B cell (primary cell): Measurements from ENCODE around the gene DPT. TPM values are rescaled to one million over a fixed set of nuclear protein-coding genes. Genes with fewer than 3 reads are reported as not detected.

Experiments used
- ATAC-seq: fragments of 200-7000 bp; cut with Tn5 transposase; one replicate; pipeline ENCODE4 v1.10.0; 2021; ENCODE audit warnings: low read depth, mild to moderate bottlenecking, moderate number of reproducible peaks, moderate library complexity
- CTCF ChIA-PET: fragments of 350-600 bp; sonication (Branson Sonifier 250); formaldehyde crosslinking; loops from one replicate; lab custom pipeline; 2021; ENCODE audit warnings: antibody characterized with exemption, inconsistent platforms; lab: Charles Lee
- POLR2A ChIA-PET: fragments of 350-600 bp; sonication (Branson Sonifier 250); formaldehyde crosslinking; loops from one replicate; lab custom pipeline; 2021; ENCODE audit warnings: antibody characterized with exemption; lab: Charles Lee
- DNase-seq: peaks from one replicate; pipeline ENCODE4 v3.0.0; 2013
- H2AFZ ChIP-seq: 2 replicates; pipeline ENCODE4 v1.6.1; 2012; ENCODE audit warnings: mild to moderate bottlenecking, low read depth, low read length; ENCODE audit not compliant: insufficient read depth, poor library complexity, severe bottlenecking
- H3K27ac ChIP-seq, 2 donors: 1 replicate in 1 of 2; 2 replicates in 1 of 2; pipeline ENCODE4 v1.5.1; 2012 to 2013; ENCODE audit warnings: low read length in 2 of 2, mild to moderate bottlenecking in 2 of 2, moderate library complexity in 1 of 2
- H3K27me3 ChIP-seq, 4 experiments: fragments of 200-600 bp in 1 of 4; sonication (generic) in 1 of 4; replicated peaks in 1 of 4; 1 replicate in 2 of 4; 2 replicates in 2 of 4; pipeline versions ENCODE4 v1.6.1 to v1.7.0; 2013 to 2016; ENCODE audit warnings: low read length in 3 of 4, mild to moderate bottlenecking in 2 of 4, mixed read lengths in 1 of 4, moderate library complexity in 1 of 4; ENCODE audit not compliant: insufficient read depth in 4 of 4, control insufficient read depth in 3 of 4; ENCODE audit errors: control extremely low read depth in 1 of 4
- H3K36me3 ChIP-seq, 2 experiments: replicated peaks in 1 of 2; 1 replicate in 1 of 2; 2 replicates in 1 of 2; pipeline versions ENCODE4 v1.6.1 to v1.7.1; 2013; ENCODE audit warnings: low read length in 1 of 2; ENCODE audit not compliant: insufficient read depth in 2 of 2, control insufficient read depth in 1 of 2; ENCODE audit errors: control extremely low read depth in 1 of 2, extremely low read depth in 1 of 2
- H3K4me1 ChIP-seq, 2 donors: fragments of 200-600 bp in 1 of 2; sonication (generic) in 1 of 2; 1 replicate in 1 of 2; 2 replicates in 1 of 2; pipeline versions ENCODE4 v1.5.1 to v1.6.1; 2013 to 2017; ENCODE audit warnings: low read length in 2 of 2; ENCODE audit not compliant: control insufficient read depth in 2 of 2, insufficient read depth in 2 of 2
- H3K4me2 ChIP-seq: replicated peaks from 2 replicates; pipeline ENCODE3; 2012; ENCODE audit warnings: mild to moderate bottlenecking, low read depth, low read length; ENCODE audit not compliant: poor library complexity, severe bottlenecking
- H3K4me3 ChIP-seq, 5 experiments: fragments of 200-600 bp in 1 of 5; sonication (generic) in 1 of 5; 1 replicate in 3 of 5; 2 replicates in 2 of 5; pipeline versions ENCODE4 v1.5.1 to v1.7.0; 2011 to 2016; ENCODE audit warnings: low read length in 4 of 5, mild to moderate bottlenecking in 4 of 5, low read depth in 2 of 5, control low read depth in 1 of 5, moderate library complexity in 1 of 5; ENCODE audit not compliant: insufficient read depth in 1 of 5; ENCODE audit errors: control extremely low read depth in 1 of 5, extremely low read depth in 1 of 5
- H3K79me2 ChIP-seq: fragments of 200-600 bp; sonication (generic); one replicate; pipeline ENCODE4 v1.6.0; 2016; ENCODE audit warnings: low read length; ENCODE audit not compliant: control insufficient read depth, insufficient read depth
- H3K9ac ChIP-seq: fragments of 200-600 bp; sonication (generic); 2 replicates; pipeline ENCODE4 v1.6.1; 2017; ENCODE audit warnings: mild to moderate bottlenecking, low read length, moderate library complexity
- H3K9me3 ChIP-seq, 3 donors: one replicate each; pipeline versions ENCODE4 v1.6.1 to v1.7.1; 2013; ENCODE audit warnings: low read length in 2 of 3; ENCODE audit not compliant: control insufficient read depth in 2 of 3, insufficient read depth in 1 of 3; ENCODE audit errors: control extremely low read depth in 1 of 3
- H4K20me1 ChIP-seq: 2 replicates; pipeline ENCODE4 v1.6.0; 2012; ENCODE audit warnings: mild to moderate bottlenecking, low read length; ENCODE audit not compliant: insufficient read depth, control insufficient read depth, poor library complexity, severe bottlenecking
- H3K27ac Mint-ChIP-seq: one replicate; pipeline ENCODE4 v1.8.0; 2021; ENCODE audit warnings: mixed read lengths
- H3K27me3 Mint-ChIP-seq: one replicate; pipeline ENCODE4 v1.8.0; 2021; ENCODE audit warnings: mixed read lengths
- H3K4me1 Mint-ChIP-seq: one replicate; pipeline ENCODE4 v1.8.0; 2021; ENCODE audit warnings: mixed read lengths
- H3K4me3 Mint-ChIP-seq: one replicate; pipeline ENCODE4 v1.8.0; 2021; ENCODE audit warnings: mixed read lengths
- H3K9me3 Mint-ChIP-seq: one replicate; pipeline ENCODE4 v1.8.0; 2022; ENCODE audit warnings: mixed read lengths; ENCODE audit not compliant: insufficient read depth
- EZH2 ChIP-seq: IDR thresholded peaks from 2 replicates; pipeline ENCODE4 v1.6.1; 2012; ENCODE audit warnings: borderline replicate concordance, low read depth, mild to moderate bottlenecking, moderate library complexity, low read length; ENCODE audit not compliant: insufficient read depth, poor library complexity, severe bottlenecking
- whole genome bisulfite sequencing: methylation state at CpG from one replicate; pipeline ENCODE4 v1.1.5; 2013; ENCODE audit warnings: missing lambda C conversion rate; ENCODE audit not compliant: insufficient coverage; 5-methylcytosine and 5-hydroxymethylcytosine counted together
- intact Hi-C: fragments of 100-400 bp; cut with micrococcal nuclease; formaldehyde crosslinking; loops from one replicate; pipeline ENCODE4 v1.10.0; 2022
- polyA plus RNA-seq: library from polyadenylated mRNA; depleted of rRNA; stranded (reverse); fragments of >200 nt; gene quantifications from 2 replicates; pipeline ENCODE4 v1.2.3, GENCODE V29; 2012
- total RNA-seq, 2 donors: library from RNA; stranded (reverse); fragments of 120-200 nt in 1 of 2; gene quantifications; 1 replicate in 1 of 2; 2 replicates in 1 of 2; pipeline versions ENCODE4 v1.2.3 to v1.2.4, GENCODE V29; 2013 to 2022
- TF ChIP-seq, protein P1 (sequence below): fragments of 200-600 bp; IDR thresholded peaks from one replicate; pipeline ENCODE4 v1.8.0; 2022; ENCODE audit warnings: antibody characterized with exemption, mild to moderate bottlenecking

The DPT gene
- total and polyA plus RNA-seq, 2 donors (not counting 1 experiment from before 2014, with no cell fraction given): not detected

DNA sequence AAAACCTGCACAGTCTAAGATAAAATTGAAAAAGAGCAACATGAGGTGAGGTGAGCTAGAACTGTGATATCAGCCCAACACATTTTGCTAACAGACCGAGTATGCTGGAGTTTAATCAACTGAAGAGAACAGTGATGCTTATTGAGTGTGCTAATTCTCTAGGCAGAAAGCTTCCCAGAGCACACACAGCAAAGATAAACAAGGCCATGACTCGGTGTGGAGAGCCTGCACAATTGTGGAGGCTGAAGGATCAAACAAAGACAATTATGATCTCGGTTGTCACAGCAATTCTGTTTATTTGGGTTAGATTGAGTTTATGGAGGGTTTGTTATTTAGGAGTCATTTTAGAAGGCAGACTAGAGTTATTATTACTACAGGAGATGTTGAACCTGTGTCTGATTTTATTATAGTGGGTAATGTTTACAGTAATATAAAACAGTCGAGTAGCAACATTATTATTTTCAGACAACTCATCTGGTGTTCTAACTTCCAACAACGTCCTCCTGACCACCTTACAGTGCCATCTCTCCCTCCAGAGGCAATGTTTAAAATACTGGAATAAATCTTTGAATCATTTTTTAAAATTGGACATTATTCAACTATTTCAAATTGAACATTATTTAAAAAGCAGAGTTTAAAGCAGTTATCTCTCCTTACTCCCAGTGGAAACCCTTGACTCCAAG, 40.2 kb downstream of the DPT start:
- no peak overlapping the region for H3K4me2 ChIP-seq
- POLR2A ChIA-PET: no interaction called here
- H4K20me1 ChIP-seq: no peaks in the 10 kb centered on the region
- H3K4me1 Mint-ChIP-seq: no peaks in the 10 kb centered on the region
- H3K79me2 ChIP-seq: no peaks in the 10 kb centered on the region
- no peaks in the 10 kb centered on the region for H3K27me3 ChIP-seq
- CTCF ChIA-PET: no interaction called here
- no CpG with 5 or more reads among the region's 5 CpGs for WGBS
- H3K27ac Mint-ChIP-seq: no peak overlapping the region
- no peaks in the 10 kb centered on the region for H3K36me3 ChIP-seq
- intact Hi-C loops: no loop called here
- no peak overlapping the region for H3K4me3 ChIP-seq
- no peak overlapping the region for H3K27ac ChIP-seq
- no peak for TF ChIP-seq EZH2
- TF ChIP-seq, protein P1, sequence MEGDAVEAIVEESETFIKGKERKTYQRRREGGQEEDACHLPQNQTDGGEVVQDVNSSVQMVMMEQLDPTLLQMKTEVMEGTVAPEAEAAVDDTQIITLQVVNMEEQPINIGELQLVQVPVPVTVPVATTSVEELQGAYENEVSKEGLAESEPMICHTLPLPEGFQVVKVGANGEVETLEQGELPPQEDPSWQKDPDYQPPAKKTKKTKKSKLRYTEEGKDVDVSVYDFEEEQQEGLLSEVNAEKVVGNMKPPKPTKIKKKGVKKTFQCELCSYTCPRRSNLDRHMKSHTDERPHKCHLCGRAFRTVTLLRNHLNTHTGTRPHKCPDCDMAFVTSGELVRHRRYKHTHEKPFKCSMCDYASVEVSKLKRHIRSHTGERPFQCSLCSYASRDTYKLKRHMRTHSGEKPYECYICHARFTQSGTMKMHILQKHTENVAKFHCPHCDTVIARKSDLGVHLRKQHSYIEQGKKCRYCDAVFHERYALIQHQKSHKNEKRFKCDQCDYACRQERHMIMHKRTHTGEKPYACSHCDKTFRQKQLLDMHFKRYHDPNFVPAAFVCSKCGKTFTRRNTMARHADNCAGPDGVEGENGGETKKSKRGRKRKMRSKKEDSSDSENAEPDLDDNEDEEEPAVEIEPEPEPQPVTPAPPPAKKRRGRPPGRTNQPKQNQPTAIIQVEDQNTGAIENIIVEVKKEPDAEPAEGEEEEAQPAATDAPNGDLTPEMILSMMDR: no peak
- H3K9ac ChIP-seq: no peak overlapping the region
- H3K4me1 ChIP-seq: no peaks in the 10 kb centered on the region
- H2AFZ ChIP-seq: no peak overlapping the region
- DNase-seq (no peak), ATAC-seq (no peak)
- no peaks in the 10 kb centered on the region for H3K9me3 Mint-ChIP-seq
- peaks cover 6% of the 10 kb centered on the region for H3K27me3 Mint-ChIP-seq
- H3K9me3 ChIP-seq: peaks cover 0 to 5% (median 0%) of the 10 kb centered on the region in 3 donors
- no peak overlapping the region for H3K4me3 Mint-ChIP-seq

GRCh38 chr1:168687816-168688215, 41.2 kb downstream of the DPT start:
- Mint-ChIP-seq H3K9me3 (no peaks in the 10 kb centered on the region), H3K27ac (no peak overlapping the region), H3K27me3 (peaks cover 6% of the 10 kb centered on the region), H3K4me1 (no peaks in the 10 kb centered on the region), H3K4me3 (no peak overlapping the region)
- H3K36me3 ChIP-seq: no peaks in the 10 kb centered on the region
- no peak overlapping the region for H3K4me3 ChIP-seq
- intact Hi-C loops: no loop called here
- ChIA-PET CTCF (no interaction called here), POLR2A (no interaction called here)
- H4K20me1 ChIP-seq: no peaks in the 10 kb centered on the region
- no peak for TF ChIP-seq EZH2
- TF ChIP-seq, protein P1: no peak
- no peak overlapping the region for H2AFZ ChIP-seq
- no peak overlapping the region for H3K27ac ChIP-seq
- no peaks in the 10 kb centered on the region for H3K27me3 ChIP-seq
- 91% methylated on average over 3 of the region's 4 CpGs for WGBS
- no peak overlapping the region for H3K9ac ChIP-seq
- H3K4me1 ChIP-seq: no peaks in the 10 kb centered on the region
- ATAC-seq (no peak), DNase-seq (no peak)
- no peak overlapping the region for H3K4me2 ChIP-seq
- H3K9me3 ChIP-seq: peaks cover 0 to 10% (median 0%) of the 10 kb centered on the region in 3 donors
- no peaks in the 10 kb centered on the region for H3K79me2 ChIP-seq
